Retinal pigment epithelial cell (primary cell): Measurements from ENCODE around the gene ESRRA.
"Not testable (repeated sequence)": the region's sequence is repeated elsewhere in the genome, so short reads cannot be mapped to it uniquely, and the experiment has no call there.

Source experiments
- DNase-seq: peaks from one replicate; pipeline ENCODE4 v3.0.0-alpha.2; 2010; ENCODE audit warnings: low read depth
- H3K4me3 ChIP-seq: 2 replicates; pipeline ENCODE4 v1.5.1; 2011; ENCODE audit warnings: mild to moderate bottlenecking, low read length, control low read depth, moderate library complexity
- TF ChIP-seq, protein P1 (sequence below): conservative IDR thresholded peaks from 2 replicates; pipeline ENCODE4 v1.5.1; 2011; ENCODE audit warnings: low read depth, low read length, control low read depth, inconsistent platforms

Gene ESRRA

GRCh38 chr11:64313491-64314145 lies 8.3 kb downstream of the ESRRA start:
- TF ChIP-seq, protein P1, sequence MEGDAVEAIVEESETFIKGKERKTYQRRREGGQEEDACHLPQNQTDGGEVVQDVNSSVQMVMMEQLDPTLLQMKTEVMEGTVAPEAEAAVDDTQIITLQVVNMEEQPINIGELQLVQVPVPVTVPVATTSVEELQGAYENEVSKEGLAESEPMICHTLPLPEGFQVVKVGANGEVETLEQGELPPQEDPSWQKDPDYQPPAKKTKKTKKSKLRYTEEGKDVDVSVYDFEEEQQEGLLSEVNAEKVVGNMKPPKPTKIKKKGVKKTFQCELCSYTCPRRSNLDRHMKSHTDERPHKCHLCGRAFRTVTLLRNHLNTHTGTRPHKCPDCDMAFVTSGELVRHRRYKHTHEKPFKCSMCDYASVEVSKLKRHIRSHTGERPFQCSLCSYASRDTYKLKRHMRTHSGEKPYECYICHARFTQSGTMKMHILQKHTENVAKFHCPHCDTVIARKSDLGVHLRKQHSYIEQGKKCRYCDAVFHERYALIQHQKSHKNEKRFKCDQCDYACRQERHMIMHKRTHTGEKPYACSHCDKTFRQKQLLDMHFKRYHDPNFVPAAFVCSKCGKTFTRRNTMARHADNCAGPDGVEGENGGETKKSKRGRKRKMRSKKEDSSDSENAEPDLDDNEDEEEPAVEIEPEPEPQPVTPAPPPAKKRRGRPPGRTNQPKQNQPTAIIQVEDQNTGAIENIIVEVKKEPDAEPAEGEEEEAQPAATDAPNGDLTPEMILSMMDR: no peak
- H3K4me3 ChIP-seq: no peak overlapping the region
- no peak for DNase-seq

GRCh38 chr11:64314146-64314804 lies 9.0 kb downstream of the ESRRA start:
- TF ChIP-seq, protein P1: no peak
- DNase-seq: no peak
- no peak overlapping the region for H3K4me3 ChIP-seq

- no peak for DNase-seq
- no peak overlapping the region for H3K4me3 ChIP-seq
- TF ChIP-seq, protein P1: no peak
Measured at GRCh38 chr11:64314805-64315561, 9.7 kb downstream of the ESRRA start.

GRCh38 chr11:64315667-64316526 lies 10.6 kb downstream of the ESRRA start:
- peak overlapping the region; percentile 94 for H3K4me3 ChIP-seq
- not testable (repeated sequence) for DNase-seq

DNA sequence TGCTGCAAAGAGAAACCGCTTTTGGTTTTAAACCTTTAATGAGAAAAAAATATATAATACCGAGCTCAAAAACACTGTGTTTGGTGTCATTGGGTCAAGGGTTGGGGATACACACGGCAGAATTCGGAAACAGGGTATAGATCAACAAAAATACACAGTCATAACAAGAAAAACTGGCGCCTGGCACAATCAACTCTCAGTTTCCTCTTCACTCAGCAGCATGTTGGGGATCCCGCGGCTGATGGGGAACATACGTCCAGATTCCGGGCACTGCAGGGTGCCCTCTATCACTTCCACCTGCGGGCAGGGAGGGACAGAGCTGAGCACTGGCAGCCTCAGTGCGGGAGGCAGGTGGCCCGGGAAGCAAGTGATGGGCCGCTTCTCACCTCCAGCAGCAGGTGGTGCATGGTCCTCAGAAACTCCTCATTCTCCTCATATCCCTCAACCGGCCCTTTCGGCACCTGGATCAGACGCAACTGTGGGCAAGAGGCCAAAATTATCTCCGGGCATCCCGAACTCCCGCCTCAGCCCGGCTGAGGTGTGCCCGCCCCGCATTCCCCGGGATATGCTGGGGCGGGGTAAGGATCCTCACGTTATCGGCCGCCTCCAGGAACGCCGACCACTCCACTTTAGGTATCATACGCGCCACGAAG lies 11.5 kb downstream of the ESRRA start:
- DNase-seq: no peak
- peak overlapping the region; percentile 94 for H3K4me3 ChIP-seq
- TF ChIP-seq, protein P1: peak; percentile 33

DNA sequence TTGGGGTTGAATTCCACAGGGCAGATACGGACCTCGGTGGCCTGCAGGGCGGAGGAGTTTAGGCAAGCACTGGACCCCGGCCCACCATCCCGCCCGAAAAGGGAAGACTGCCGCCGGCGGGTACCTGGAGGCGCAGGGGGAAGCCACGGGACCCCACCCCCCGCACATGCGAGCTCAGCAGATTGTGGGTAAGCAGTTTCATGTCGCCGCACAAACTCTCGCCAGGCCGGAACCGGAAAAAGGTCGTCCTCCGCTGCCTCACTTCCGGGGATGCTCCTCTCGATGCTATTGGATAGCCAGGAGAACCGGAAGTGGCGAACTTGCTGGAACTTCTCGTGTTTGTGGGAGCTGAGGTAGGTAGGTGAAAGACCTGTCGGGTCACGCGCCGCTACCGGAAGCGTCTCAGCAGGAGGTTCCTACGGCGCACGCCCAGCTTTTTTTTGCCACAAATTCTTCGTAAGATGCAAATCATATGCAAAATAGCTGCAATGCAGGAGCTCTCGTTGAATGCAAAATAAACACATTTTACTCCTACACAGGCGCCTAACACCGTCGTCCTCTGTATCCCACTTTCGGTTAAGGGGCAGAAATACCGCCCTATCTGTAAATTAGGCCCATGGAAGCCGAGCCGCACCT lies 12.1 kb downstream of the ESRRA start, which contains the start of gene TRMT112:
Gene TRMT112, minus strand, starts transcription at position 235 of the 636 bp plus-strand sequence. Its CDS starts 33 bp downstream, at position 202.
- DNase-seq: peak; percentile 98
- H3K4me3 ChIP-seq: peak within 1 kb of the TSS; percentile 94
- TF ChIP-seq, protein P1: no peak
